Cerebellar nuclear complex (tissue), 1 donor: ENCODE results near the gene LPXN.
"Not testable (repeated sequence)": the region's sequence is repeated elsewhere in the genome, so short reads cannot be mapped to it uniquely, and the experiment has no call there.

Experiments
- DNase-seq, 2 experiments: peaks; one replicate each; lab custom pipeline; 2025; lab: John Stamatoyannopoulos, UW

LPXN gene

GRCh38 chr11:58579192-58580129 is 3.8 kb upstream of the LPXN start:
- DNase-seq = peak; percentile 12 to 40

- DNase-seq = peak; percentile 69 to 80
These were observed 3.1 kb upstream of the LPXN start, which contains the start of gene ZFP91 for GRCh38 chr11:58578635-58579191. Gene ZFP91 (plus strand): TSS chr11:58579063. CDS start chr11:58579282, 219 bp downstream.

- DNase-seq = peak; percentile 88 to 96
These were observed 2.5 kb upstream of the LPXN start for GRCh38 chr11:58578136-58578634.

GRCh38 chr11:58577555-58578135 is 2.0 kb upstream of the LPXN start:
- DNase-seq = peak in 1 of 2 experiments; percentile 55

- no peak for DNase-seq
These were observed 1.3 kb upstream of the LPXN start for GRCh38 chr11:58576887-58577471.

- no peak for DNase-seq
These were observed 775 bp downstream of the LPXN start for GRCh38 chr11:58574881-58575280.

GRCh38 chr11:58573451-58574104 is 2.1 kb downstream of the LPXN start:
- no peak for DNase-seq

- DNase-seq = not testable (repeated sequence)
These were observed 2.8 kb downstream of the LPXN start for GRCh38 chr11:58572906-58573305.

- DNase-seq = no peak
These were observed 7.7 kb downstream of the LPXN start for GRCh38 chr11:58567889-58568512.

- DNase-seq = no peak
These were observed 11.4 kb downstream of the LPXN start for GRCh38 chr11:58564231-58564630.

- no peak for DNase-seq
These were observed 13.3 kb downstream of the LPXN start for GRCh38 chr11:58562375-58562800.

GRCh38 chr11:58561394-58562098 is 14.1 kb downstream of the LPXN start:
- no peak for DNase-seq

GRCh38 chr11:58560842-58561241 is 14.8 kb downstream of the LPXN start:
- no peak for DNase-seq

GRCh38 chr11:58549644-58550043 is 26.0 kb downstream of the LPXN start:
- no peak for DNase-seq

GRCh38 chr11:58546841-58547240 is 28.8 kb downstream of the LPXN start:
- no peak for DNase-seq

GRCh38 chr11:58531865-58532341 is 43.8 kb downstream of the LPXN start:
- no peak for DNase-seq

- DNase-seq = no peak
These were observed 45.4 kb downstream of the LPXN start for GRCh38 chr11:58530236-58530635.

- DNase-seq = no peak
These were observed 48.2 kb downstream of the LPXN start for GRCh38 chr11:58527429-58527828.

- no peak for DNase-seq
These were observed 48.9 kb downstream of the LPXN start for GRCh38 chr11:58526721-58527120.

- no peak for DNase-seq
These were observed 50.5 kb downstream of the LPXN start for GRCh38 chr11:58525037-58525614.
